Panc1 (cell line): Measurements from ENCODE around the gene CIBAR2. TPM values are rescaled to one million over a fixed set of nuclear protein-coding genes. Genes with fewer than 3 reads are reported as not detected.

Experiments used
- ATAC-seq: fragments of 200-7000 bp; cut with Tn5 transposase; 2 replicates; pipeline ENCODE4 v1.9.1; 2020; ENCODE audit warnings: mild to moderate bottlenecking, moderate library complexity
- BruUV-seq: library from RNA; stranded (reverse); fragments of 400-500 nt; replicated peaks from 2 replicates; lab custom pipeline; 2021; lab: Mats Ljungman, UMichigan
- CTCF ChIA-PET: fragments of 300-600 bp; sonication (Branson Sonifier 250); formaldehyde crosslinking; loops from one replicate; lab custom pipeline; 2022; ENCODE audit warnings: antibody characterized with exemption; lab: Charles Lee
- POLR2A ChIA-PET: fragments of 300-600 bp; sonication (Branson Sonifier 250); formaldehyde crosslinking; loops from one replicate; lab custom pipeline; 2022; ENCODE audit warnings: antibody characterized with exemption; lab: Charles Lee
- DNase-seq: peaks from one replicate; pipeline ENCODE4 v3.0.0-alpha.2; 2010; ENCODE audit warnings: low read depth, low spot score
- H3K27ac ChIP-seq: 2 replicates; pipeline ENCODE4 v1.5.1; 2011; ENCODE audit warnings: mild to moderate bottlenecking, low read length, inconsistent platforms
- H3K27me3 ChIP-seq: fragments of 200-500 bp; sonication (Bioruptor generic); 2 replicates; pipeline ENCODE4 v1.6.0; 2014; ENCODE audit warnings: low read length, inconsistent platforms; ENCODE audit not compliant: control insufficient read depth, insufficient read depth
- H3K36me3 ChIP-seq: fragments of 200-500 bp; sonication (Bioruptor generic); 2 replicates; pipeline ENCODE4 v1.5.1; 2014; ENCODE audit warnings: inconsistent platforms, mild to moderate bottlenecking, low read length, moderate library complexity; ENCODE audit not compliant: control insufficient read depth, insufficient read depth
- H3K4me1 ChIP-seq: 2 replicates; pipeline ENCODE4 v1.5.1; 2011; ENCODE audit warnings: inconsistent platforms, mild to moderate bottlenecking, low read length, moderate library complexity; ENCODE audit not compliant: control insufficient read depth, insufficient read depth
- H3K4me3 ChIP-seq, 2 experiments: 2 replicates each; pipeline ENCODE4 v1.5.1; 2011 to 2012; ENCODE audit warnings: low read depth in 2 of 2, low read length in 2 of 2, mild to moderate bottlenecking in 2 of 2, inconsistent platforms in 1 of 2, moderate library complexity in 1 of 2
- H3K9me3 ChIP-seq: fragments of 200-500 bp; sonication (Bioruptor generic); 2 replicates; pipeline ENCODE4 v1.5.1; 2014; ENCODE audit warnings: low read depth, mild to moderate bottlenecking, inconsistent platforms, low read length, moderate library complexity; ENCODE audit not compliant: control insufficient read depth, insufficient read depth
- CTCF ChIP-seq: fragments of 450-650 bp; IDR thresholded peaks from 2 replicates; pipeline ENCODE4 v1.5.1; 2017; ENCODE audit warnings: mild to moderate bottlenecking
- POLR2AphosphoS5 ChIP-seq: IDR thresholded peaks from 2 replicates; pipeline ENCODE4 v1.6.1; 2012; ENCODE audit warnings: mild to moderate bottlenecking, low read depth, low read length, moderate library complexity
- REST ChIP-seq, 2 experiments: IDR thresholded peaks; 2 replicates each; pipeline ENCODE4 v1.6.1; 2011 to 2012; ENCODE audit warnings: low read depth in 2 of 2, control low read depth in 1 of 2, low read length in 1 of 2, mild to moderate bottlenecking in 1 of 2, moderate library complexity in 1 of 2; ENCODE audit not compliant: insufficient read depth in 1 of 2
- SIN3A ChIP-seq: IDR thresholded peaks from 2 replicates; pipeline ENCODE4 v1.6.1; 2012; ENCODE audit warnings: low read depth, mild to moderate bottlenecking, low read length, moderate library complexity, borderline replicate concordance; ENCODE audit not compliant: insufficient read depth
- TCF7L2 ChIP-seq: IDR thresholded peaks from 2 replicates; pipeline ENCODE4 v1.6.1; 2011; ENCODE audit warnings: mild to moderate bottlenecking, low read depth, low read length, inconsistent platforms
- in situ Hi-C: cut with HindIII; loops from 2 replicates; pipeline ENCODE4 v1.10.0; 2016; ENCODE audit warnings: low sequenced_read_pairs, low pct_unique_long_range_greater_than_20kb
- intact Hi-C: fragments of 100-400 bp; cut with micrococcal nuclease; formaldehyde crosslinking; loops from one replicate; pipeline ENCODE4 v1.10.0; 2022; ENCODE audit not compliant: unreplicated experiment
- total RNA-seq: library from RNA; stranded (reverse); gene quantifications from one replicate; pipeline ENCODE4 v1.2.1, GENCODE V29; 2021; ENCODE audit not compliant: unreplicated experiment

Gene CIBAR2
- total RNA-seq, 1 experiment from 2014 or later, result not detected

- no peaks in the 10 kb centered on the region for H3K27me3 ChIP-seq
- BruUV-seq, result no TSS peak
- H3K4me3 ChIP-seq, result no peak overlapping the region
- H3K36me3 ChIP-seq, result no peaks in the 10 kb centered on the region
- ATAC-seq (no peak), DNase-seq (no peak)
- CTCF ChIA-PET, result no interaction called here
- no peaks in the 10 kb centered on the region for H3K4me1 ChIP-seq
- POLR2A ChIA-PET, result no interaction called here
- in situ Hi-C loops (no loop called here), intact Hi-C loops (no loop called here)
- TF ChIP-seq REST (IDR thresholded peaks at IDR 0.05; ENCODE audit: insufficient read depth in 1 of 2, low read depth in 2 of 2, low read length in 1 of 2) (no peak), TCF7L2 (no peak), POLR2AphosphoS5 (no peak), CTCF (no peak), SIN3A (no peak)
- H3K9me3 ChIP-seq, result no peaks in the 10 kb centered on the region
- H3K27ac ChIP-seq, result no peak overlapping the region
These were observed 48.1 kb downstream of the CIBAR2 start for GRCh38 chr16:85064186-85064585.

- no peak for TF ChIP-seq TCF7L2
- TF ChIP-seq POLR2AphosphoS5, result no peak
- no peak for TF ChIP-seq CTCF
- no peak for TF ChIP-seq REST (IDR thresholded peaks at IDR 0.05; ENCODE audit: insufficient read depth in 1 of 2, low read depth in 2 of 2, low read length in 1 of 2)
- TF ChIP-seq SIN3A, result no peak
These were observed 49.4 kb downstream of the CIBAR2 start for GRCh38 chr16:85062845-85063244.

More at GRCh38 chr16:85062845-85063244, 49.4 kb downstream of the CIBAR2 start:
- no TSS peak for BruUV-seq
- no peak overlapping the region for H3K27ac ChIP-seq
- intact Hi-C loops (no loop called here), in situ Hi-C loops (no loop called here)
- CTCF ChIA-PET, result no interaction called here
- no peak for ATAC-seq
- POLR2A ChIA-PET, result no interaction called here
- H3K4me3 ChIP-seq, result no peak overlapping the region
- no peaks in the 10 kb centered on the region for H3K4me1 ChIP-seq
- no peaks in the 10 kb centered on the region for H3K9me3 ChIP-seq
- DNase-seq, result no peak
- H3K36me3 ChIP-seq, result no peaks in the 10 kb centered on the region
- H3K27me3 ChIP-seq, result no peaks in the 10 kb centered on the region
